ENCODE results near the gene AUTS2.

Gene AUTS2

GRCh38 chr7:70736715-70737460 lies 1138.6 kb downstream of the AUTS2 start:
- Mint-ChIP-seq H3K4me3 (no peak overlapping the region), H3K9me3 (no peaks in the 10 kb centered on the region), H3K4me1 (peaks cover 11 to 37% of the 10 kb centered on the region in 2 donors), H3K36me3 (peaks cover 0 to 2% of the 10 kb centered on the region in 2 donors), H3K27ac (no peak overlapping the region), H3K27me3 (no peaks in the 10 kb centered on the region)
- ATAC-seq (replicated peaks) (no peak), DNase-seq (no peak)

- Mint-ChIP-seq H3K36me3 (no peaks in the 10 kb centered on the region), H3K27me3 (no peaks in the 10 kb centered on the region), H3K27ac (no peak overlapping the region), H3K9me3 (no peaks in the 10 kb centered on the region), H3K4me3 (no peak overlapping the region), H3K4me1 (peaks cover 11 to 37% of the 10 kb centered on the region in 2 donors)
- ATAC-seq (replicated peaks), result no peak
- no peak for DNase-seq
Observed at GRCh38 chr7:70738151-70738885, 1140.0 kb downstream of the AUTS2 start.

- Mint-ChIP-seq H3K27me3 (no peaks in the 10 kb centered on the region), H3K4me3 (no peak overlapping the region), H3K36me3 (no peaks in the 10 kb centered on the region), H3K27ac (no peak overlapping the region), H3K4me1 (peaks cover 11 to 29% of the 10 kb centered on the region in 2 donors), H3K9me3 (no peaks in the 10 kb centered on the region)
- DNase-seq (no peak), ATAC-seq (replicated peaks) (no peak)
Observed at GRCh38 chr7:70739646-70740210, 1141.5 kb downstream of the AUTS2 start.

- DNase-seq (no peak), ATAC-seq (replicated peaks) (no peak)
- H3K27me3 Mint-ChIP-seq, result no peaks in the 10 kb centered on the region
- H3K9me3 Mint-ChIP-seq, result no peaks in the 10 kb centered on the region
- no peaks in the 10 kb centered on the region for H3K36me3 Mint-ChIP-seq
- no peak overlapping the region for H3K4me3 Mint-ChIP-seq
- peaks cover 8 to 20% of the 10 kb centered on the region in 2 donors for H3K4me1 Mint-ChIP-seq
- H3K27ac Mint-ChIP-seq, result no peak overlapping the region
Observed at GRCh38 chr7:70741666-70742065, 1143.4 kb downstream of the AUTS2 start.

- no peaks in the 10 kb centered on the region for H3K27me3 Mint-ChIP-seq
- H3K4me3 Mint-ChIP-seq, result no peak overlapping the region
- peaks cover 8 to 9% of the 10 kb centered on the region in 2 donors for H3K4me1 Mint-ChIP-seq
- DNase-seq, result no peak
- H3K9me3 Mint-ChIP-seq, result no peaks in the 10 kb centered on the region
- no peak for ATAC-seq (replicated peaks)
- H3K36me3 Mint-ChIP-seq, result no peaks in the 10 kb centered on the region
- H3K27ac Mint-ChIP-seq, result no peak overlapping the region
Observed at GRCh38 chr7:70743531-70744325, 1145.5 kb downstream of the AUTS2 start.

- no peak for ATAC-seq (replicated peaks)
- Mint-ChIP-seq H3K4me1 (peaks cover 4 to 6% of the 10 kb centered on the region in 2 donors), H3K9me3 (no peaks in the 10 kb centered on the region), H3K27ac (no peak overlapping the region), H3K27me3 (no peaks in the 10 kb centered on the region), H3K4me3 (no peak overlapping the region), H3K36me3 (no peaks in the 10 kb centered on the region)
- DNase-seq, result no peak
Observed at GRCh38 chr7:70744492-70744891, 1146.2 kb downstream of the AUTS2 start.

GRCh38 chr7:70749831-70750230 lies 1151.6 kb downstream of the AUTS2 start:
- ATAC-seq (replicated peaks) (no peak), DNase-seq (no peak)
- H3K27ac Mint-ChIP-seq, result no peak overlapping the region
- no peaks in the 10 kb centered on the region for H3K27me3 Mint-ChIP-seq
- peaks cover 0 to 6% of the 10 kb centered on the region in 2 donors for H3K4me1 Mint-ChIP-seq
- peaks cover 0 to 6% of the 10 kb centered on the region in 2 donors for H3K36me3 Mint-ChIP-seq
- no peaks in the 10 kb centered on the region for H3K9me3 Mint-ChIP-seq
- H3K4me3 Mint-ChIP-seq, result no peak overlapping the region

GRCh38 chr7:70751895-70752294 lies 1153.6 kb downstream of the AUTS2 start:
- DNase-seq (no peak), ATAC-seq (replicated peaks) (no peak)
- Mint-ChIP-seq H3K36me3 (peaks cover 0 to 6% of the 10 kb centered on the region in 2 donors), H3K27ac (no peak overlapping the region), H3K9me3 (no peaks in the 10 kb centered on the region), H3K4me3 (no peak overlapping the region), H3K27me3 (no peaks in the 10 kb centered on the region), H3K4me1 (peaks cover 0 to 6% of the 10 kb centered on the region in 2 donors)

- ATAC-seq (replicated peaks) (no peak), DNase-seq (no peak)
- Mint-ChIP-seq H3K4me3 (no peak overlapping the region), H3K4me1 (peaks cover 0 to 6% of the 10 kb centered on the region in 2 donors), H3K27ac (no peak overlapping the region), H3K27me3 (no peaks in the 10 kb centered on the region), H3K9me3 (no peaks in the 10 kb centered on the region), H3K36me3 (peaks cover 0 to 6% of the 10 kb centered on the region in 2 donors)
Observed at GRCh38 chr7:70752794-70753241, 1154.5 kb downstream of the AUTS2 start.

GRCh38 chr7:70756789-70757188 lies 1158.5 kb downstream of the AUTS2 start:
- Mint-ChIP-seq H3K4me1 (peaks cover 2 to 10% of the 10 kb centered on the region in 2 donors), H3K27ac (no peak overlapping the region), H3K27me3 (no peaks in the 10 kb centered on the region), H3K9me3 (no peaks in the 10 kb centered on the region), H3K4me3 (no peak overlapping the region), H3K36me3 (peaks cover 0 to 4% of the 10 kb centered on the region in 2 donors)
- no peak for DNase-seq
- ATAC-seq (replicated peaks), result no peak

GRCh38 chr7:70758646-70759045 lies 1160.4 kb downstream of the AUTS2 start:
- ATAC-seq (replicated peaks), result no peak
- no peak overlapping the region for H3K27ac Mint-ChIP-seq
- no peaks in the 10 kb centered on the region for H3K27me3 Mint-ChIP-seq
- H3K4me3 Mint-ChIP-seq, result no peak overlapping the region
- H3K4me1 Mint-ChIP-seq, result peaks cover 12 to 28% of the 10 kb centered on the region in 2 donors
- H3K36me3 Mint-ChIP-seq, result peaks cover 0 to under 1% of the 10 kb centered on the region in 2 donors
- H3K9me3 Mint-ChIP-seq, result no peaks in the 10 kb centered on the region
- no peak for DNase-seq

GRCh38 chr7:70759674-70760073 lies 1161.4 kb downstream of the AUTS2 start:
- ATAC-seq (replicated peaks) (no peak), DNase-seq (no peak)
- H3K4me1 Mint-ChIP-seq, result peaks cover 14 to 34% of the 10 kb centered on the region in 2 donors
- no peak overlapping the region for H3K27ac Mint-ChIP-seq
- H3K36me3 Mint-ChIP-seq, result peaks cover 0 to 2% of the 10 kb centered on the region in 2 donors
- no peak overlapping the region for H3K4me3 Mint-ChIP-seq
- H3K9me3 Mint-ChIP-seq, result no peaks in the 10 kb centered on the region
- no peaks in the 10 kb centered on the region for H3K27me3 Mint-ChIP-seq

- peak; percentile 41 for DNase-seq
- peaks cover 9 to 16% of the 10 kb centered on the region in 2 donors for H3K36me3 Mint-ChIP-seq
- H3K4me1 Mint-ChIP-seq, result peaks cover 17 to 34% of the 10 kb centered on the region in 2 donors
- H3K9me3 Mint-ChIP-seq, result no peaks in the 10 kb centered on the region
- no peak overlapping the region for H3K4me3 Mint-ChIP-seq
- H3K27ac Mint-ChIP-seq, result no peak overlapping the region
- no peaks in the 10 kb centered on the region for H3K27me3 Mint-ChIP-seq
- ATAC-seq (replicated peaks), result peak; percentile 80 to 84
Observed at GRCh38 chr7:70761711-70762328, 1163.5 kb downstream of the AUTS2 start.
